BE2C (cell line): Measurements from ENCODE around the gene GPC4.

Source experiments
- DNase-seq: peaks from one replicate; pipeline ENCODE4 v3.0.0-alpha.2; 2020
- H3K27me3 ChIP-seq: fragments of 250-450 bp; sonication (Bioruptor Pico); 2 replicates; pipeline ENCODE4 v1.5.1; 2020; ENCODE audit warnings: mild to moderate bottlenecking
- H3K36me3 ChIP-seq: fragments of 250-450 bp; sonication (Bioruptor Pico); 2 replicates; pipeline ENCODE4 v1.5.1; 2020; ENCODE audit warnings: mild to moderate bottlenecking
- H3K4me1 ChIP-seq: fragments of 250-450 bp; sonication (Bioruptor Pico); 2 replicates; pipeline ENCODE4 v1.5.1; 2020
- H3K4me3 ChIP-seq: 2 replicates; pipeline ENCODE4 v1.5.1; 2011; ENCODE audit warnings: low read depth, low read length
- H3K9me3 ChIP-seq: fragments of 250-450 bp; sonication (Bioruptor Pico); 2 replicates; pipeline ENCODE4 v1.5.1; 2020
- CTCF ChIP-seq: IDR thresholded peaks from 2 replicates; pipeline ENCODE4 v1.5.1; 2012; ENCODE audit warnings: mild to moderate bottlenecking, low read depth, low read length

GPC4 gene

GRCh38 chrX:133402830-133403625 is 12.3 kb downstream of the GPC4 start:
- TF ChIP-seq CTCF = no peak
- H3K9me3 ChIP-seq = no peaks in the 10 kb centered on the region
- no peak overlapping the region for H3K4me3 ChIP-seq
- H3K27me3 ChIP-seq = no peaks in the 10 kb centered on the region
- H3K36me3 ChIP-seq = no peaks in the 10 kb centered on the region
- DNase-seq = no peak
- no peaks in the 10 kb centered on the region for H3K4me1 ChIP-seq

- no peaks in the 10 kb centered on the region for H3K36me3 ChIP-seq
- no peak for DNase-seq
Observed at GRCh38 chrX:133402042-133402453, 13.2 kb downstream of the GPC4 start.

DNA sequence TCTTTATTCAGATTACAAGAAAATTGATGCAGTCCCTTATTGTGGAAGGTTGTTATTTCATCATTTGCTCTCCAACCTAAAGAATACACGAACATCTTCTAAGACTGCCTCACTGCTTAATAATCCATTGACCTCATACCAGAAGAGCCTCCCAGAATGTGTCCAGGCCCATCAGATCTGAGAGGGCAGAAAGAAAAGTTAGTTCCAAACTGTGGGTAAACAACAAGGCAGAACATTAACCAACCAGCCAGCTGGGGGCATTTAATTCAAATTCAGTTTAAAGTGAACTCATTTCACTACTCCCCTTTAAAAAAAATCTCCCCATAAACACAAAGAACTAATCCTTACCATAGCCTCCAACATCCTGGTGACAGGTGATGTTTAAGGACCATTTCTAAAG is 13.8 kb downstream of the GPC4 start:
- Histone ChIP-seq H3K4me1 (no peaks in the 10 kb centered on the region), H3K4me3 (no peak overlapping the region), H3K36me3 (no peaks in the 10 kb centered on the region), H3K27me3 (no peaks in the 10 kb centered on the region), H3K9me3 (no peaks in the 10 kb centered on the region)
- no peak for DNase-seq
- no peak for TF ChIP-seq CTCF

More at GRCh38 chrX:133402042-133402453, 13.2 kb downstream of the GPC4 start:
- Histone ChIP-seq H3K4me3 (no peak overlapping the region), H3K4me1 (no peaks in the 10 kb centered on the region), H3K9me3 (no peaks in the 10 kb centered on the region), H3K27me3 (no peaks in the 10 kb centered on the region)
- TF ChIP-seq CTCF = no peak

DNA sequence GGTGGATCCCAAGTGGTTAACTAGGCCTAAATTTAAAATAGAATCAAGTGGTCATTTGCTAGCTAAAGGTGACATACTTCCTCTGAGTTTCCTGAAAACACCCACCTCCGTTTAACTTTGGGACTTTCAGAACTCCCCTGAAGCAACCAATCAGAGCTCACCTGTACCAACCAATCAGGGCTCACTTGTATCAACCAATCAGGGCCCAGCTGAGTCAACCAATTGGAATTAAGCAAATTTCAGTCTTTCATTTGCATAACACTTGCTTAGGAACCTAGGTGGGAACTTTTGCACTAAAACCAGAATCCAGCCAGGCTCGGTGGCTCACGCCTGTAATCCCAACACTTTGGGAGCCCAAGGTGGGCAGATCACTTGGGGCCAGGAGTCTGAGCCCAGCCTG is 15.9 kb downstream of the GPC4 start:
- Histone ChIP-seq H3K4me3 (no peak overlapping the region), H3K9me3 (no peaks in the 10 kb centered on the region), H3K36me3 (no peaks in the 10 kb centered on the region), H3K27me3 (no peaks in the 10 kb centered on the region), H3K4me1 (no peaks in the 10 kb centered on the region)
- DNase-seq = no peak
- TF ChIP-seq CTCF = no peak

DNA sequence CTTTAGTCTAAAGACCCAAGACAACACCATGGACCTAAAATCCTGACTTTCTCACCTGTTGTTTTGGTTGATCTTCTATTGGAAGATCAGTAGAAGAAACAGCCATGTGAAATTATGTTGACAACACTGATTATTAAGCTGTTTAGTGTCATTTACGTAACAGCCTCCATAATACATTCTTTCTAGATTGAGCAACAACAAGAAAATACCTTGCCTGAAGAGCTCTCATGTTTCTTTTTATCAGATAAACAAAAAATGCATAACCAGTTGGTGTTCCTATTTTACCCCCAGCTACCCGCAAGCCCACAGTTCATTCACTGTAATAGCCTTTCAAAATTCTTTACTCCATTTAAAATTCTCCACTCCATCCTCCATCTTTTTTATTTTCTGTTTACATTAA is 20.5 kb downstream of the GPC4 start:
- no peaks in the 10 kb centered on the region for H3K36me3 ChIP-seq
- no peaks in the 10 kb centered on the region for H3K9me3 ChIP-seq
- no peak for TF ChIP-seq CTCF
- no peaks in the 10 kb centered on the region for H3K27me3 ChIP-seq
- H3K4me1 ChIP-seq = no peaks in the 10 kb centered on the region
- H3K4me3 ChIP-seq = no peak overlapping the region
- no peak for DNase-seq

GRCh38 chrX:133392671-133393070 is 22.6 kb downstream of the GPC4 start:
- no peaks in the 10 kb centered on the region for H3K9me3 ChIP-seq
- no peaks in the 10 kb centered on the region for H3K27me3 ChIP-seq
- no peak overlapping the region for H3K4me3 ChIP-seq
- no peaks in the 10 kb centered on the region for H3K4me1 ChIP-seq
- TF ChIP-seq CTCF = no peak
- H3K36me3 ChIP-seq = no peaks in the 10 kb centered on the region
- DNase-seq = no peak
